SK-N-SH treated with all-trans-retinoic acid at 6 μM for 48 hours (cell line): Measurements from ENCODE around the gene YIF1A.

ENCODE experiments used
- ATAC-seq: fragments of 200-7000 bp; cut with Tn5 transposase; 3 replicates; pipeline ENCODE4 v1.9.1; 2020; ENCODE audit warnings: mild to moderate bottlenecking, moderate library complexity
- BACH2 ChIP-seq: fragments of 250-450 bp; sonication (Bioruptor Pico); IDR thresholded peaks from 2 replicates; pipeline ENCODE4 v1.9.0; 2021; ENCODE audit warnings: mild to moderate bottlenecking, borderline replicate concordance
- CSDC2 ChIP-seq: fragments of 250-450 bp; sonication (Bioruptor Pico); IDR thresholded peaks from 2 replicates; pipeline ENCODE4 v1.5.0; 2020; ENCODE audit warnings: mild to moderate bottlenecking, moderate library complexity
- CSRNP3 ChIP-seq: fragments of 250-450 bp; sonication (Bioruptor Pico); IDR thresholded peaks from 2 replicates; pipeline ENCODE4 v1.5.1; 2021; ENCODE audit warnings: mild to moderate bottlenecking, moderate library complexity
- GLIS3 ChIP-seq: fragments of 250-450 bp; sonication (Bioruptor Pico); IDR thresholded peaks from 2 replicates; pipeline ENCODE4 v1.5.0; 2020; ENCODE audit warnings: mild to moderate bottlenecking, moderate library complexity
- ISL1 ChIP-seq: fragments of 250-450 bp; sonication (Bioruptor Pico); IDR thresholded peaks from 2 replicates; pipeline ENCODE4 v2.1.2; 2022; ENCODE audit warnings: mild to moderate bottlenecking, moderate library complexity
- OSR1 ChIP-seq: fragments of 250-450 bp; sonication (Bioruptor Pico); IDR thresholded peaks from 2 replicates; pipeline ENCODE4 v1.8.0; 2022; ENCODE audit warnings: moderate library complexity, mild to moderate bottlenecking, inconsistent platforms
- PATZ1 ChIP-seq: fragments of 250-450 bp; sonication (Bioruptor Pico); IDR thresholded peaks from 2 replicates; pipeline ENCODE4 v1.8.0; 2020; ENCODE audit warnings: mild to moderate bottlenecking, moderate library complexity, borderline replicate concordance
- POU6F1 ChIP-seq: fragments of 250-450 bp; sonication (Bioruptor Pico); IDR thresholded peaks from 2 replicates; pipeline ENCODE4 v1.8.0; 2021; ENCODE audit warnings: low read depth, mild to moderate bottlenecking, moderate library complexity, borderline replicate concordance
- PPARA ChIP-seq: fragments of 250-450 bp; sonication (Bioruptor Pico); IDR thresholded peaks from 2 replicates; pipeline ENCODE4 v1.5.0; 2020; ENCODE audit warnings: mild to moderate bottlenecking, borderline replicate concordance
- RARB ChIP-seq: fragments of 250-450 bp; sonication (Bioruptor Pico); IDR thresholded peaks from 2 replicates; pipeline ENCODE4 v1.8.0; 2021; ENCODE audit warnings: mild to moderate bottlenecking, moderate library complexity
- SNAI2 ChIP-seq: fragments of 250-450 bp; sonication (Bioruptor Pico); IDR thresholded peaks from 2 replicates; pipeline ENCODE4 v1.5.0; 2020; ENCODE audit warnings: mild to moderate bottlenecking, moderate library complexity
- TSHZ2 ChIP-seq: fragments of 250-450 bp; sonication (Bioruptor Pico); IDR thresholded peaks from 2 replicates; pipeline ENCODE4 v1.5.0; 2020; ENCODE audit warnings: mild to moderate bottlenecking, moderate library complexity
- ZC3H10 ChIP-seq: fragments of 250-450 bp; sonication (Bioruptor Pico); IDR thresholded peaks from 2 replicates; pipeline ENCODE4 v1.5.1; 2021; ENCODE audit warnings: mild to moderate bottlenecking, moderate library complexity
- ZFP3 ChIP-seq: fragments of 250-450 bp; sonication (Bioruptor Pico); IDR thresholded peaks from 2 replicates; pipeline ENCODE4 v1.5.0; 2020; ENCODE audit warnings: mild to moderate bottlenecking, moderate library complexity
- ZFP30 ChIP-seq: fragments of 450-650 bp; formaldehyde crosslinking; IDR thresholded peaks from 2 replicates; pipeline ENCODE4 v1.5.0; 2022; ENCODE audit warnings: mild to moderate bottlenecking, moderate library complexity
- ZNF8 ChIP-seq: fragments of 450-650 bp; formaldehyde crosslinking; IDR thresholded peaks from 2 replicates; pipeline ENCODE4 v1.5.0; 2020; ENCODE audit warnings: mild to moderate bottlenecking, moderate library complexity

The YIF1A gene

GRCh38 chr11:66288671-66289547 lies at the start of gene YIF1A:
Gene YIF1A (minus strand): TSS chr11:66289143. CDS start chr11:66288985, 158 bp downstream.
- ATAC-seq, result peak; percentile 94
- no peak for TF ChIP-seq ZFP30 (CRISPR knock-in tag)
- no peak for TF ChIP-seq ISL1 (CRISPR knock-in tag)
- peak; percentile 6; the same call in 1 of the 2 replicates for TF ChIP-seq ZC3H10 (CRISPR knock-in tag)
- TF ChIP-seq GLIS3 (CRISPR knock-in tag), result no peak

- peak; percentile 7; the same call in 1 of the 3 replicates for ATAC-seq
- TF ChIP-seq BACH2 (CRISPR knock-in tag) (no peak), ZFP3 (CRISPR knock-in tag) (no peak), CSDC2 (CRISPR knock-in tag) (no peak), RARB (CRISPR knock-in tag) (no peak)
Measured at GRCh38 chr11:66337103-66337899, 48.4 kb upstream of the YIF1A start.

GRCh38 chr11:66336234-66337102 lies 47.5 kb upstream of the YIF1A start, which contains the start of gene RIN1:
Gene RIN1 (minus strand): TSS chr11:66336434. CDS start chr11:66336402, 32 bp downstream.
- ATAC-seq, result peak; percentile 84
- TF ChIP-seq PATZ1, result peak; percentile 74; the same call in 1 of the 2 replicates
- TF ChIP-seq ZFP3 (CRISPR knock-in tag), result peak; percentile 54; the same call in 1 of the 2 replicates
- no peak for TF ChIP-seq ZC3H10 (CRISPR knock-in tag)
- no peak for TF ChIP-seq CSDC2 (CRISPR knock-in tag)
- TF ChIP-seq CSRNP3, result no peak
- no peak for TF ChIP-seq ZNF8
- TF ChIP-seq GLIS3 (CRISPR knock-in tag), result 0 out of 2 replicates have a peak, but pooled peaks have one; percentile 61

- TF ChIP-seq PATZ1 (no peak), ISL1 (CRISPR knock-in tag) (no peak)
- peak; percentile 54 for ATAC-seq
Measured at GRCh38 chr11:66335531-66336233, 46.7 kb upstream of the YIF1A start.

GRCh38 chr11:66334605-66335442 lies 45.9 kb upstream of the YIF1A start:
- TF ChIP-seq OSR1 (CRISPR knock-in tag), result no peak
- no peak for TF ChIP-seq ZNF8
- TF ChIP-seq TSHZ2 (CRISPR knock-in tag), result no peak
- TF ChIP-seq CSDC2 (CRISPR knock-in tag), result no peak
- TF ChIP-seq PPARA (CRISPR knock-in tag), result no peak
- no peak for TF ChIP-seq SNAI2
- no peak for TF ChIP-seq POU6F1 (CRISPR knock-in tag)
- ATAC-seq, result no peak
